ENCODE measurements around the gene HFE. TPM values are rescaled to one million over a fixed set of nuclear protein-coding genes. Genes with fewer than 3 reads are reported as not detected.
"Not testable (repeated sequence)": the region's sequence is repeated elsewhere in the genome, so short reads cannot be mapped to it uniquely, and the experiment has no call there.

HFE gene
- polyA plus RNA-seq, 4 donors = 7.4 to 8.8 (median 8.2) TPM

DNA sequence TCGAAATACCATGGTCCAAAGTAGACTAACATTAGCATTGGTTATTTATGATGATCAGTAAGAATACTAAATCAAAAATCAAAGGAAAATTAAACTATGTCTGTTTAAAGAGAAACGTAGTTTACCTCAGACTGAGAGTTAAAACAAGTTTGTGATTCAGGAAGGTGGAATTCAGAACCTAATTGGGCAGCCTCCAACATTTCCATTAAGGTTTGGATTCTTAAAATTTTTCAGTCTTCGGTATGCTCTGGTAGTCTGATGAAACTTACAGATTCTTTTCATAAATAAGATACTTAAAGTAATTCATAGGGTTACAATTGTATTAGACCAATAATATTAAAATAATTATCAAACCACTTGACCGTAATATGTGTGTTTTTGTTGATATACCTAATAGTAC is 18.6 kb downstream of the HFE start:
- no peak for DNase-seq (ENCODE audit: low read depth in 4 of 4, low spot score in 2 of 4)

- DNase-seq (ENCODE audit: low read depth in 4 of 4, low spot score in 2 of 4) = no peak
Observed at GRCh38 chr6:26107935-26108334, 20.7 kb downstream of the HFE start.

- no peak for DNase-seq (ENCODE audit: low read depth in 4 of 4, low spot score in 2 of 4)
Observed at GRCh38 chr6:26109772-26110171, 22.5 kb downstream of the HFE start.

GRCh38 chr6:26113570-26113969 is 26.3 kb downstream of the HFE start:
- DNase-seq (ENCODE audit: low read depth in 4 of 4, low spot score in 2 of 4) = no peak

DNA sequence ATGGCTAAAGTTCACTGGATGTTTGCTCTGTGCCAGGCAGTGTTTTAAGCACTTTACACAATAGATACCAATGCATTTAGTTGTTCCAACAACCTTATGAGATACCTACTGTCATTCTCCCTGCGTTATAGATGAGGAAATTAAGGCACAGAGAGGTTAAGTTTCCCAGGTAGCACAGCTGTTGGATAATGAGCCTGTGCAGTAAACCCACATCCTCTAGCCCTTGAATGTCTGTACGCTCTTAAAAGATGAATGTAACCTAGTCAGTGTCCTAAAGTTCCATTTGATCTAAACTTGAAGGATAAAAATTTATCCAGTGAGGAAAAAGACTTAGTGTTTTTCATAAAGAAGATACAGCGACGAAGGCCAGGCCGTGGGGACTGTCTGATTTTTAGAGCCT is 28.0 kb downstream of the HFE start:
- no peak for DNase-seq (ENCODE audit: low read depth in 4 of 4, low spot score in 2 of 4)

DNA sequence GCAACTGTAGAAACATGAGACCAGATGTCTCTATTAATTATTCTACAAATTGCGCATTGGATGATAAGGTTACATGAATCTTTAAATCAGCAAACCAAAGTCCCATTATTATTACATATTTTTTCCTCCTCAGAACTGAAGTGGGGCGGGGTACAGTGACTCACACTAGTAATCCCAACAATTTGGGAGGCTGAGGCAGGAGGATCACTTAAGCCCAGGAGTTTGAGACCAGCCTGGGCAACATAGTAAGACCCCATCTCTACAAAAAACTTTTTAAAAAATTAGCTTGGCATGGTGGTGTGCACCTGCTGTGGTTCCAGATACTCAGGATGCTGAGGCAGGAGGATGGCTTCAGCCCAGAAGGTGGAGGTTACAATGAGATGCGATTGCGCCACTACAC is 29.0 kb downstream of the HFE start:
- DNase-seq (ENCODE audit: low read depth in 4 of 4, low spot score in 2 of 4) = no peak

DNA sequence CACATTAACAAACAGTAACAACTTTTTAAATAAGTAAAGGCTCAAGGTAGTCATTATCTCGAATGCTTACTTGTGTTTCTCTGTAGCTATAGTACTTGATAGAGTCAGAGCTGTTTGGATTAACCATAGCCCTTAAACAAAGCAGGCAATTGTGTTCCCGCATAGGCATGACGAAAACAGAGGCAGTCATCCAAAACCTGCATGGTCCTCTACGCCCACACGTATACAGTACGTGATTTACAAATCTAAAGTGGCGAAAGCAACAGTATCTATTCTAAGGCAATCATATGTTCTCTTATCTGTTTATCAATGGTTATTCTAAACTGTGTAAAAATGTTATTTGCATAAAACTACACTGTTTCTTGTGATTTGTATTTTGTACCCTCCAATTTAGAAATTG is 31.8 kb downstream of the HFE start:
- DNase-seq (ENCODE audit: low read depth in 4 of 4, low spot score in 2 of 4) = no peak

DNA sequence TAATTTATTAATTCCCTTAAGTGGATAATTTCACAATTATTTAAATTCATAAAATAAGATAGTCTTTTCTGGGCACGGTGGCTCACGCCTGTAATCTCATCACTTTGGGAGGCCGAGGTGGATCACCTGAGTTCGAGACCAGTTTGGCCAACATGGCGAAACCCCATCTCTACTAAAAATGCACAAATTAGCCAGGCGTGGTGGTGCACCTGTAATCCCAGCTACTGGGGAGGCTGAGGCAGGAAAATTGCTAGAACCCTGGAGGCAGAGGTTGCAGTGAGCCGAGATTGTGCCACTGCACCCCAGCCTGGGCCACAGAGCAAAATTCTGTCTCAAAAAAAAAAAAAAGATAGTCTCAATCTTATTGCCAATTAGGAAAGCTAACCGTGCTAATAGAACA is 32.9 kb downstream of the HFE start:
- not testable (repeated sequence) for DNase-seq (ENCODE audit: low read depth in 4 of 4, low spot score in 2 of 4)

DNA sequence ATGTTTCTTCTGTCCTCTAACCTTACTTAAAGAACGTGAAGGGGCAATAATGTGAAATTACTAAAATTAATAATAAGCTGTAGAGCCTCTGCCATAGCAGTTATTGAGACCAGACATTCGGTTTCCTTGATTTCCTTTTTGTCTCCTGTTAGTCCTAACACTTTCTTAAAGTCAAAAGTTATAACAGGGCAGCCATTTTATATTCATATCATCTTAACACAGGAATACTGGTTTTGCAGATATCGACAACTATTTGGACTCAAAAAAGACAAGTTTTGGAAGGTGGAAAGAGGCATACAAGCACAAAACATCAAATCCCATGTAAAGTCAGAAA is 33.5 kb downstream of the HFE start:
- no peak for DNase-seq (ENCODE audit: low read depth in 4 of 4, low spot score in 2 of 4)

- no peak for DNase-seq (ENCODE audit: low read depth in 4 of 4, low spot score in 2 of 4)
Observed at GRCh38 chr6:26121141-26122004, 34.1 kb downstream of the HFE start.

DNA sequence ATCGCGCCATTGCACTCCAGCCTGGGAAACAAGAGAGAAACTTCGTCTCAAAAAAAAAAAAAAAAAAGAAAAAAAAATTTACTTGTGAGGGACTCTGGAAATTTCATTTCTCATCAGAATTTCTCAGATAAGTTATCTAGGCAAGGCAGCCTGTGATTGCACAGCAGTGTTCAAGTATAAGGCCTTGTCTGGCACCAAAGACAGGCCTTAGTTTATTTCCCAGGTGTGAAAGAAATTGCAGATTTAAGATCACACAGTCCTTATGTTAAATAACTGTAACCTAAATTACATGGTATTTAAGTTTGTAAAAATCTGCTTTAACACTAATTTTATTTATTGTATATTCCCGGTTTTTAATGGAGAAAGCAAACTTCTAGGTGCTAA is 34.8 kb downstream of the HFE start:
- DNase-seq (ENCODE audit: low read depth in 4 of 4, low spot score in 2 of 4) = no peak

DNA sequence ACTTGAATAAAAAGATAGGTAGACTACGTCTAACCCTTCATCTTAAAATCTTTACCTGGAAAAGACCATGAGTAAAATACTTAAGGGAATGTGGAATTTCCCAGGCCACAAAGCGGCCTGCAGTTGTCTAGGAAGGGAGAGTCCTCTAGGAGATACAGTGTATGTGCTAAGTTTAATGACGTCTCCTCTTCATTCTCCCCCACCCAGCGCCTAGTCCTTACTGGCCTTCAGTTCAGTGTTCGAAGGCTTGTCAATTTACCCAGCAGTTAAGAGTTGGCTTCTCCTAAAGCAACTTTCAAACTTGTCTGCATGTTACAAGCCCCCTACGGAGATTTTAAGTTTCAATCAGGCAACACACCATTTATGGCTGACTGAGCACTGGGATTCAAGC is 35.2 kb downstream of the HFE start:
- DNase-seq (ENCODE audit: low read depth in 4 of 4, low spot score in 2 of 4) = no peak

DNA sequence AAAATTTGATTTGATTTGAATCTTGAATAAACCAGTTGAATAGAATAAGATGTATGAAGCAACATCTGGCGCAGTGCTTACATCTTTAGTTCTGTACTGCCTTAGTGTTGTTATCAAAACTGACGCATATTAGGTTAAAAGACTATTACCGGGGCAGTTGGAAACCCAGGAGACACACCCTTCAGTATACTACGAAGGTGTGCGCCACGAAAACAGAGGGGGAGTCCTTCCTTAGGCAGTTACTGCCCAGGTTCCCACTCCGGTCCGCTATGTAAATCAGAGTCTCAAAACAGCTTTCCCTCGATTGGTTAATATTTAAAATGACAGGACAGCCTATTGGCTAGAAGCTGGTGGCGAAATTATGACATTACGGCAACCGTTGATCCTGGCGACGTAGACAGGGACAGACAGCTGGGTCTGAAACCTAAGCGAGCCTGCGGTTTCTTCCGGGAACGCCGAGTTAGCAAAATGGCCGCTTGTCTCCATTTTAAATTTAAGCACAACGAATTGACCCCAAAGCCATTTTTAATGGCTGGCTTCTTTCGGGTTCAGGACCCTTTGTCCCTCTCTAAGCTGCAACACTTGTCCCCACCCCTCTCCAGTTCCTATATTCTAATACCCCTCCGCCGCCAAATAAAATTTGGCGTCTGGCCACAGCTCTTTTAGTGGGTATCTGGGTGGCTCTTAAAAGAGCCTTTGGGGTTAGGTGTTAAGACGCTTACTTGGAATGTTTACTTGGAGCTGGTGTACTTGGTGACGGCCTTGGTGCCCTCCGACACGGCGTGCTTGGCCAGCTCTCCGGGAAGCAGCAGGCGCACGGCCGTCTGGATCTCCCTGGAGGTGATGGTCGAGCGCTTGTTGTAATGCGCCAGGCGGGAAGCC is 35.8 kb downstream of the HFE start:
- peak; percentile 95 to 97 (median 96) for DNase-seq (ENCODE audit: low read depth in 4 of 4, low spot score in 2 of 4)

DNA sequence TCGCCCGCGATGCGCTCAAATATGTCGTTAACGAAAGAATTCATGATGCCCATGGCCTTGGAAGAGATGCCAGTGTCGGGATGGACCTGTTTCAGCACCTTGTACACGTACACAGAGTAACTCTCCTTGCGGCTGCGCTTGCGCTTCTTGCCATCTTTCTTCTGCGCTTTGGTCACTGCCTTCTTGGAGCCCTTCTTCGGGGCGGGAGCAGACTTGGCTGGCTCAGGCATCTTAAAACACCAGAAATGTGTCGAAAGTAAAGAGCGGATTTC is 36.4 kb downstream of the HFE start:
- DNase-seq (ENCODE audit: low read depth in 4 of 4, low spot score in 2 of 4) = no peak

DNA sequence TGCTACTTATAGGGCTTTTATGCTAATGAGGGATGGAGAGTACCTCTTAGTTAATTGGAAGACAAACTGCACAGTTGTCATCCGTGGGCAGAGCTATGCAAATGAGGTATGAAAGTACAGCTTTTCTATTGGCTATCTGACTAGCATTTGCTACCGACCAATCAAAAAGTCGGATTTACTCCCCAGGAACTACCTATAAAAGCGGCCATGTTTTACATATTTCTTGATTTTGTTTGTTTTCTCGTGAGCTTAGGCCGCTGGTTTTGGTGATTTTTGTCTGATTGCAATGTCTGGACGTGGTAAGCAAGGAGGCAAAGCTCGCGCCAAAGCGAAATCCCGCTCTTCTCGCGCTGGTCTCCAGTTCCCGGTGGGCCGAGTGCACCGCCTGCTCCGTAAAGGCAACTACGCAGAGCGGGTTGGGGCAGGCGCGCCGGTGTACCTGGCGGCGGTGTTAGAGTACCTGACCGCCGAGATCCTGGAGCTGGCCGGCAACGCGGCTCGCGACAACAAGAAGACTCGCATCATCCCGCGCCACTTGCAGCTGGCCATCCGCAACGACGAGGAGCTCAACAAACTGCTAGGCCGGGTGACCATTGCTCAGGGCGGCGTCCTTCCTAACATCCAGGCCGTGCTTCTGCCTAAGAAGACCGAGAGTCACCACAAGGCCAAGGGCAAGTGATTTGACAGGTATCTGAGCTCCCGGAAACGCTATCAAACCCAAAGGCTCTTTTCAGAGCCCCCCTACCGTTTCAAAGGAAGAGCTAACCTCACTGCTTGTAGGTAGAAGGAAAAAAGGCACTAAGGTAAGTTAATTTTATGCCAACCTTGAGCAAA is 36.9 kb downstream of the HFE start:
- peak; percentile 91 to 99 (median 96) for DNase-seq (ENCODE audit: low read depth in 4 of 4, low spot score in 2 of 4)

DNA sequence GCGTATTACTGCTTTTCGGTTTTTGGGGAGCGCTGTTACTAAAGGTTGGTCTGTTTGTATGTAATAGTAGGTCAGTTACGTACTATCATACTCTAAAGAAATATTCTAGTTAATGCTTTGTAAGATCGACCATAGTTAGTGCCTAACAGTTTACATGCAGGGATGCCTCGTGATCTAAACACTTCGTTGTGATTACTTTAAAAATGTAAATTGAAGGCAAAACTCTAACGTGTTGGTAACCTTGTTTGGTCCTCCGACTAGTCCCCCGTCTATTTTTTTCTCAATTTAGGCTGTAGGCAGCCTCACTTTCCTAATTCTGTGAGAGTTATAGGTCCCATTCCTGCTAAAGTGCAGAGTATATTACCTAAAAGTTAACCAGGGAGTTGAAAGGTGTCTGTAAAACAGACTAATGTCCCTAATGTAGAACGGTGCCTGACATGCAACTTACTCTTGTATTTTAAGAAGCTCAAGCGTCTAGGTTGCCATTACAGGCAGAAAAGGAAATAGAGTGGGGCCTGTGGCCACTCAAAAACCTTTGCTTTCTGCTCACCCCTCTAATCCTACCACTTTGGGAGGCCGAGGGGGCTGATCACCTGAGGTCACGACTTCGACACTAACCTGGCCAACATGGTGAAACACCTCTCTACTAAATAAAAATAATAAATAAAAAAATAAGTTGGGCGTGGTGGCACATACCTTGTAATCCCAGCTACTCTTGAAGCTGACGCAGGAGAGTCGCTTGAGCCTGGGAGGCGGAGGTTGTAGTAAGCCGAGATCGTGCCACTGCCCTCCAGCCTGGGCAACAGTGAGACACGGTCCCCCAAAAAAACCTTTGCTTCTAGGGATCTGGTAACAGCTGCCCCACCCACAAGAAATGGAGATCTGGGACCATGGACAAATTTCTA is 37.8 kb downstream of the HFE start:
- DNase-seq (ENCODE audit: low read depth in 4 of 4, low spot score in 2 of 4) = no peak

- DNase-seq (ENCODE audit: low read depth in 4 of 4, low spot score in 2 of 4) = peak in 1 of 4 donors; percentile 49
Observed at GRCh38 chr6:26126394-26127235, 39.4 kb downstream of the HFE start.

DNA sequence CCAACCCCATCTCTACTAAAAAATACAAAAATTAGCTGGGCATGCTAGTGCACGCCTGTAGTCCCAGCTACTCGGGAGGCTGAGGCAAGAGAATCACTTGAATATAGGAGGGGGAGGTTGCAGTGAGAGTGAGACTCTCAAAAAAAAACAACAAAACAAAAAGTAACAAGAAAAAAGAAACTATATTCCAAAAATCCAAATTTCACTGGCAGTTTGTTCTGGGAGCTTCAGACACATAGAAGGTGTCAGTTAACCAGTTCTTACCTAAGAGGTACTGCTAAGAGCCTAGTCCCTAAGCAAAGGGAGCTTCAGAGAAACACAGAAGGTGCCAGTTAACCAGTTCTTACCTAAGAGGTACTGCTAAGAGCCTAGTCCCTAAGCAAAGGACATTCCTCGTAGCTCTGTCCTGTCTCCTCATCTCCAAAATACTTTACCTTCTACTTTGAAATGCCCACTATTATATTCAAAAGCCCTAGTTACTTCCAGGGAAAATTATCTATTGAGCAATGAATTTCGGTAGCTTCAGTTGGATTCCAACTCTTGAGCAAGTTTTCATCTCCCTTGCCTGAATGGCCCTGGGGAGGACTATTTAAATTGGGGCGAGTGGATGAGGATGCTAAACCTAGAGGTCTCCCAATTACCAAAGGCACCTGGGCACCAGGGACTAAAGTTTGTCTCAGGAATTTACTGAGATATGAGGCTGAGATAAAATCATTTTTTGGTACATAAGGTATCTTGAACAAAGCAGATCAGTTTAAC is 41.0 kb downstream of the HFE start:
- DNase-seq (ENCODE audit: low read depth in 4 of 4, low spot score in 2 of 4) = no peak

DNA sequence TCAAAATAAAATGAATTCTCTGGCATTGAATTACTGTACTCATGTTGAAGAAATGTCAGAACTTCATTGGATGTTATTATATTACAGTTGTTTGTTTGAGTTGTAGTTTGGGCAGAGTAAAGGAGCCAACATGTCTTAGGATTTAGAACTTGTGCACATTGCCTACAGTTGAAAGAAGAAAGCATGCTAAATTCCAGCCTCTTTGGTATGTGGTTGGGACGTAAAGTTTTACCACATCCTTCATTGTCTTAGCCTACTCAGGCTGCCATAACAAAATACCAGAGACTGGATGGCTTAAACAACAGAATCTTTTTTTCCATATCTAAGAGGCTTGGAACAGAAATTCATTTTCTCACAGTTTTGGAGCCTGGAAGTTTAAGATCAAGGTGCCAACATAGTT is 42.4 kb downstream of the HFE start:
- DNase-seq (ENCODE audit: low read depth in 4 of 4, low spot score in 2 of 4) = no peak
